ENCODE measurements around the gene SOCS4. TPM values are rescaled to one million over a fixed set of nuclear protein-coding genes. Genes with fewer than 3 reads are reported as not detected.
A peak's percentile ranks its signal among the peaks of the same experiment; 100 is the strongest.

Gene SOCS4
- total RNA-seq, 1 experiment from 2014 or later, result 31.5 TPM

- TF ChIP-seq CTCF (IDR thresholded peaks at IDR 0.05; ENCODE audit: unreplicated experiment), result no peak
- no TSS peak for BruUV-seq (replicated peaks)
- CTCF ChIA-PET, result interaction anchor here (1.0 kb wide), 1 partner anchor 14 kb away, joined by 3 read pairs; no protein-coding TSS in a partner anchor
- Mint-ChIP-seq H3K4me3 (ENCODE audit: low read depth, unreplicated experiment) (no peak overlapping the region), H3K27me3 (ENCODE audit: unreplicated experiment) (no peaks in the 10 kb centered on the region), H3K9me3 (ENCODE audit: low read depth, unreplicated experiment) (no peaks in the 10 kb centered on the region), H3K4me1 (ENCODE audit: low read depth, unreplicated experiment) (peaks cover 27% of the 10 kb centered on the region), H3K36me3 (ENCODE audit: insufficient read depth, unreplicated experiment) (peaks cover 14% of the 10 kb centered on the region), H3K27ac (ENCODE audit: unreplicated experiment) (no peak overlapping the region)
- intact Hi-C loops (cut with micrococcal nuclease; ENCODE audit: unreplicated experiment), result no loop called here
- DNase-seq, result no peak
Observed at GRCh38 chr14:55092341-55092740, 65.3 kb downstream of the SOCS4 start.

- DNase-seq, result no peak
- H3K36me3 Mint-ChIP-seq (ENCODE audit: insufficient read depth, unreplicated experiment), result peaks cover 20% of the 10 kb centered on the region
- H3K4me1 Mint-ChIP-seq (ENCODE audit: low read depth, unreplicated experiment), result peaks cover 43% of the 10 kb centered on the region
- intact Hi-C loops (cut with micrococcal nuclease; ENCODE audit: unreplicated experiment), result no loop called here
- no peak for TF ChIP-seq CTCF (IDR thresholded peaks at IDR 0.05; ENCODE audit: unreplicated experiment)
- no peaks in the 10 kb centered on the region for H3K27me3 Mint-ChIP-seq (ENCODE audit: unreplicated experiment)
- no peaks in the 10 kb centered on the region for H3K9me3 Mint-ChIP-seq (ENCODE audit: low read depth, unreplicated experiment)
- no peak overlapping the region for H3K27ac Mint-ChIP-seq (ENCODE audit: unreplicated experiment)
- no TSS peak for BruUV-seq (replicated peaks)
- no peak overlapping the region for H3K4me3 Mint-ChIP-seq (ENCODE audit: low read depth, unreplicated experiment)
- CTCF ChIA-PET, result interaction anchor here (1.4 kb wide), 1 partner anchor 36 kb away, joined by 4 read pairs; no protein-coding TSS in a partner anchor
Observed at GRCh38 chr14:55094292-55095157, 67.5 kb downstream of the SOCS4 start.

GRCh38 chr14:55097881-55098560 lies 71.0 kb downstream of the SOCS4 start:
- intact Hi-C loops (cut with micrococcal nuclease; ENCODE audit: unreplicated experiment), result no loop called here
- no peak for TF ChIP-seq CTCF (IDR thresholded peaks at IDR 0.05; ENCODE audit: unreplicated experiment)
- Mint-ChIP-seq H3K27ac (ENCODE audit: unreplicated experiment) (peak overlapping the region; percentile 93), H3K4me3 (ENCODE audit: low read depth, unreplicated experiment) (peak overlapping the region; percentile 16), H3K36me3 (ENCODE audit: insufficient read depth, unreplicated experiment) (peaks cover 26% of the 10 kb centered on the region), H3K9me3 (ENCODE audit: low read depth, unreplicated experiment) (no peaks in the 10 kb centered on the region), H3K4me1 (ENCODE audit: low read depth, unreplicated experiment) (peaks cover 49% of the 10 kb centered on the region), H3K27me3 (ENCODE audit: unreplicated experiment) (no peaks in the 10 kb centered on the region)
- CTCF ChIA-PET, result interaction anchor here (0.5 to 1.3 kb wide), 8 partner anchors 8 to 1686 kb away, joined by 3 to 18 read pairs (median 3); partner anchors contain the start of genes LGALS3 and MAPK1IP1L
- peak; percentile 37 for DNase-seq
- BruUV-seq (replicated peaks), result no TSS peak

- Mint-ChIP-seq H3K27me3 (ENCODE audit: unreplicated experiment) (no peaks in the 10 kb centered on the region), H3K27ac (ENCODE audit: unreplicated experiment) (peak overlapping the region; percentile 93), H3K36me3 (ENCODE audit: insufficient read depth, unreplicated experiment) (peaks cover 30% of the 10 kb centered on the region), H3K9me3 (ENCODE audit: low read depth, unreplicated experiment) (no peaks in the 10 kb centered on the region), H3K4me1 (ENCODE audit: low read depth, unreplicated experiment) (peaks cover 52% of the 10 kb centered on the region), H3K4me3 (ENCODE audit: low read depth, unreplicated experiment) (peak overlapping the region; percentile 16)
- intact Hi-C loops (cut with micrococcal nuclease; ENCODE audit: unreplicated experiment), result no loop called here
- CTCF ChIA-PET, result interaction anchor here (0.6 to 1.3 kb wide), 4 partner anchors 9 to 1685 kb away, joined by 3 to 18 read pairs (median 4); partner anchors contain the start of gene LGALS3
- BruUV-seq (replicated peaks), result no TSS peak
- no peak for DNase-seq
- TF ChIP-seq CTCF (IDR thresholded peaks at IDR 0.05; ENCODE audit: unreplicated experiment), result no peak
Observed at GRCh38 chr14:55098561-55098898, 71.5 kb downstream of the SOCS4 start.

Other genes starting within 250 kb of the SOCS4 start
- 6.8 and 8.0 TPM in 2 replicates for gene GCH1, start 124.4 kb upstream of the SOCS4 start, total RNA-seq (2022)
- gene WDHD1, start 137 bp upstream of the SOCS4 start, total RNA-seq (2022), result 25.0 and 27.7 TPM in 2 replicates
- 104 and 108 TPM in 2 replicates for gene MAPK1IP1L, start 24.4 kb downstream of the SOCS4 start, total RNA-seq (2022)
- gene LGALS3, start 102.0 kb downstream of the SOCS4 start, total RNA-seq (2022), result 429 and 672 TPM in 2 replicates
- 48.7 and 54.3 TPM in 2 replicates for gene DLGAP5, start 164.3 kb downstream of the SOCS4 start, total RNA-seq (2022)
- gene FBXO34, start 244.2 kb downstream of the SOCS4 start, total RNA-seq (2022), result 30.0 and 34.5 TPM in 2 replicates